ENCODE measurements around the gene KCNH6.

Gene KCNH6

GRCh38 chr17:63496177-63496576, 27.0 kb upstream of the KCNH6 start:
- peaks cover 0 to 6% of the 10 kb centered on the region in 2 donors for H3K36me3 ChIP-seq (ENCODE audit: control insufficient read depth in 2 of 2, insufficient read depth in 2 of 2, low read length in 2 of 2)
- no peaks in the 10 kb centered on the region for H3K4me1 ChIP-seq (ENCODE audit: control insufficient read depth in 2 of 2, insufficient read depth in 2 of 2, low read length in 2 of 2)
- H3K27me3 ChIP-seq (ENCODE audit: control insufficient read depth in 2 of 2, insufficient read depth in 2 of 2, low read length in 2 of 2) = no peaks in the 10 kb centered on the region
- H3K4me3 ChIP-seq (ENCODE audit: low read length in 2 of 2) = no peak overlapping the region
- no peak overlapping the region for H3K9ac ChIP-seq (ENCODE audit: low read depth in 1 of 2, low read length in 2 of 2)
- no peak overlapping the region for H3K27ac ChIP-seq (ENCODE audit: low read depth in 2 of 2, low read length in 2 of 2)
- H3K9me3 ChIP-seq (ENCODE audit: control insufficient read depth in 2 of 2, low read length in 2 of 2) = no peaks in the 10 kb centered on the region

GRCh38 chr17:63496663-63497400, 26.3 kb upstream of the KCNH6 start:
- no peaks in the 10 kb centered on the region for H3K27me3 ChIP-seq (ENCODE audit: control insufficient read depth in 2 of 2, insufficient read depth in 2 of 2, low read length in 2 of 2)
- no peaks in the 10 kb centered on the region for H3K9me3 ChIP-seq (ENCODE audit: control insufficient read depth in 2 of 2, low read length in 2 of 2)
- peaks cover 0 to 2% of the 10 kb centered on the region in 2 donors for H3K36me3 ChIP-seq (ENCODE audit: control insufficient read depth in 2 of 2, insufficient read depth in 2 of 2, low read length in 2 of 2)
- H3K4me3 ChIP-seq (ENCODE audit: low read length in 2 of 2) = no peak overlapping the region
- H3K27ac ChIP-seq (ENCODE audit: low read depth in 2 of 2, low read length in 2 of 2) = no peak overlapping the region
- no peak overlapping the region for H3K9ac ChIP-seq (ENCODE audit: low read depth in 1 of 2, low read length in 2 of 2)
- H3K4me1 ChIP-seq (ENCODE audit: control insufficient read depth in 2 of 2, insufficient read depth in 2 of 2, low read length in 2 of 2) = no peaks in the 10 kb centered on the region

GRCh38 chr17:63497708-63498483, 25.3 kb upstream of the KCNH6 start:
- Histone ChIP-seq H3K9me3 (ENCODE audit: control insufficient read depth in 2 of 2, low read length in 2 of 2) (no peaks in the 10 kb centered on the region), H3K4me1 (ENCODE audit: control insufficient read depth in 2 of 2, insufficient read depth in 2 of 2, low read length in 2 of 2) (peaks cover 0 to 2% of the 10 kb centered on the region in 2 donors), H3K27ac (ENCODE audit: low read depth in 2 of 2, low read length in 2 of 2) (no peak overlapping the region), H3K27me3 (ENCODE audit: control insufficient read depth in 2 of 2, insufficient read depth in 2 of 2, low read length in 2 of 2) (no peaks in the 10 kb centered on the region), H3K36me3 (ENCODE audit: control insufficient read depth in 2 of 2, insufficient read depth in 2 of 2, low read length in 2 of 2) (peaks cover 0 to 2% of the 10 kb centered on the region in 2 donors), H3K4me3 (ENCODE audit: low read length in 2 of 2) (no peak overlapping the region), H3K9ac (ENCODE audit: low read depth in 1 of 2, low read length in 2 of 2) (no peak overlapping the region)

GRCh38 chr17:63498626-63499195, 24.4 kb upstream of the KCNH6 start:
- Histone ChIP-seq H3K27me3 (ENCODE audit: control insufficient read depth in 2 of 2, insufficient read depth in 2 of 2, low read length in 2 of 2) (no peaks in the 10 kb centered on the region), H3K4me3 (ENCODE audit: low read length in 2 of 2) (no peak overlapping the region), H3K9me3 (ENCODE audit: control insufficient read depth in 2 of 2, low read length in 2 of 2) (no peaks in the 10 kb centered on the region), H3K36me3 (ENCODE audit: control insufficient read depth in 2 of 2, insufficient read depth in 2 of 2, low read length in 2 of 2) (no peaks in the 10 kb centered on the region), H3K9ac (ENCODE audit: low read depth in 1 of 2, low read length in 2 of 2) (no peak overlapping the region), H3K27ac (ENCODE audit: low read depth in 2 of 2, low read length in 2 of 2) (no peak overlapping the region), H3K4me1 (ENCODE audit: control insufficient read depth in 2 of 2, insufficient read depth in 2 of 2, low read length in 2 of 2) (peaks cover 0 to 2% of the 10 kb centered on the region in 2 donors)

- no peak overlapping the region for H3K9ac ChIP-seq (ENCODE audit: low read depth in 1 of 2, low read length in 2 of 2)
- H3K36me3 ChIP-seq (ENCODE audit: control insufficient read depth in 2 of 2, insufficient read depth in 2 of 2, low read length in 2 of 2) = no peaks in the 10 kb centered on the region
- H3K27me3 ChIP-seq (ENCODE audit: control insufficient read depth in 2 of 2, insufficient read depth in 2 of 2, low read length in 2 of 2) = no peaks in the 10 kb centered on the region
- peaks cover 0 to 2% of the 10 kb centered on the region in 2 donors for H3K4me1 ChIP-seq (ENCODE audit: control insufficient read depth in 2 of 2, insufficient read depth in 2 of 2, low read length in 2 of 2)
- no peak overlapping the region for H3K27ac ChIP-seq (ENCODE audit: low read depth in 2 of 2, low read length in 2 of 2)
- no peaks in the 10 kb centered on the region for H3K9me3 ChIP-seq (ENCODE audit: control insufficient read depth in 2 of 2, low read length in 2 of 2)
- H3K4me3 ChIP-seq (ENCODE audit: low read length in 2 of 2) = no peak overlapping the region
These were observed 22.4 kb upstream of the KCNH6 start for GRCh38 chr17:63500543-63501390.

GRCh38 chr17:63503341-63503705, 19.8 kb upstream of the KCNH6 start:
- H3K9ac ChIP-seq (ENCODE audit: low read depth in 1 of 2, low read length in 2 of 2) = no peak overlapping the region
- H3K27me3 ChIP-seq (ENCODE audit: control insufficient read depth in 2 of 2, insufficient read depth in 2 of 2, low read length in 2 of 2) = no peaks in the 10 kb centered on the region
- H3K4me3 ChIP-seq (ENCODE audit: low read length in 2 of 2) = no peak overlapping the region
- no peaks in the 10 kb centered on the region for H3K36me3 ChIP-seq (ENCODE audit: control insufficient read depth in 2 of 2, insufficient read depth in 2 of 2, low read length in 2 of 2)
- H3K27ac ChIP-seq (ENCODE audit: low read depth in 2 of 2, low read length in 2 of 2) = no peak overlapping the region
- H3K9me3 ChIP-seq (ENCODE audit: control insufficient read depth in 2 of 2, low read length in 2 of 2) = no peaks in the 10 kb centered on the region
- peaks cover 0 to 2% of the 10 kb centered on the region in 2 donors for H3K4me1 ChIP-seq (ENCODE audit: control insufficient read depth in 2 of 2, insufficient read depth in 2 of 2, low read length in 2 of 2)

- H3K36me3 ChIP-seq (ENCODE audit: control insufficient read depth in 2 of 2, insufficient read depth in 2 of 2, low read length in 2 of 2) = no peaks in the 10 kb centered on the region
- no peaks in the 10 kb centered on the region for H3K9me3 ChIP-seq (ENCODE audit: control insufficient read depth in 2 of 2, low read length in 2 of 2)
- no peak overlapping the region for H3K9ac ChIP-seq (ENCODE audit: low read depth in 1 of 2, low read length in 2 of 2)
- no peak overlapping the region for H3K27ac ChIP-seq (ENCODE audit: low read depth in 2 of 2, low read length in 2 of 2)
- H3K27me3 ChIP-seq (ENCODE audit: control insufficient read depth in 2 of 2, insufficient read depth in 2 of 2, low read length in 2 of 2) = no peaks in the 10 kb centered on the region
- peaks cover 0 to 2% of the 10 kb centered on the region in 2 donors for H3K4me1 ChIP-seq (ENCODE audit: control insufficient read depth in 2 of 2, insufficient read depth in 2 of 2, low read length in 2 of 2)
- no peak overlapping the region for H3K4me3 ChIP-seq (ENCODE audit: low read length in 2 of 2)
These were observed 18.9 kb upstream of the KCNH6 start for GRCh38 chr17:63504261-63504660.

GRCh38 chr17:63505341-63505740, 17.8 kb upstream of the KCNH6 start:
- no peak overlapping the region for H3K27ac ChIP-seq (ENCODE audit: low read depth in 2 of 2, low read length in 2 of 2)
- no peaks in the 10 kb centered on the region for H3K36me3 ChIP-seq (ENCODE audit: control insufficient read depth in 2 of 2, insufficient read depth in 2 of 2, low read length in 2 of 2)
- H3K9me3 ChIP-seq (ENCODE audit: control insufficient read depth in 2 of 2, low read length in 2 of 2) = no peaks in the 10 kb centered on the region
- H3K4me3 ChIP-seq (ENCODE audit: low read length in 2 of 2) = no peak overlapping the region
- H3K9ac ChIP-seq (ENCODE audit: low read depth in 1 of 2, low read length in 2 of 2) = no peak overlapping the region
- peaks cover 0 to 2% of the 10 kb centered on the region in 2 donors for H3K4me1 ChIP-seq (ENCODE audit: control insufficient read depth in 2 of 2, insufficient read depth in 2 of 2, low read length in 2 of 2)
- H3K27me3 ChIP-seq (ENCODE audit: control insufficient read depth in 2 of 2, insufficient read depth in 2 of 2, low read length in 2 of 2) = no peaks in the 10 kb centered on the region

GRCh38 chr17:63506627-63507026, 16.5 kb upstream of the KCNH6 start:
- Histone ChIP-seq H3K9ac (ENCODE audit: low read depth in 1 of 2, low read length in 2 of 2) (no peak overlapping the region), H3K36me3 (ENCODE audit: control insufficient read depth in 2 of 2, insufficient read depth in 2 of 2, low read length in 2 of 2) (no peaks in the 10 kb centered on the region), H3K27me3 (ENCODE audit: control insufficient read depth in 2 of 2, insufficient read depth in 2 of 2, low read length in 2 of 2) (no peaks in the 10 kb centered on the region), H3K9me3 (ENCODE audit: control insufficient read depth in 2 of 2, low read length in 2 of 2) (no peaks in the 10 kb centered on the region), H3K4me1 (ENCODE audit: control insufficient read depth in 2 of 2, insufficient read depth in 2 of 2, low read length in 2 of 2) (peaks cover 0 to 2% of the 10 kb centered on the region in 2 donors), H3K27ac (ENCODE audit: low read depth in 2 of 2, low read length in 2 of 2) (no peak overlapping the region), H3K4me3 (ENCODE audit: low read length in 2 of 2) (no peak overlapping the region)

All from mucosa of rectum (tissue), 2 donors.